ENCODE results near the gene CASP9.

Gene CASP9

DNA sequence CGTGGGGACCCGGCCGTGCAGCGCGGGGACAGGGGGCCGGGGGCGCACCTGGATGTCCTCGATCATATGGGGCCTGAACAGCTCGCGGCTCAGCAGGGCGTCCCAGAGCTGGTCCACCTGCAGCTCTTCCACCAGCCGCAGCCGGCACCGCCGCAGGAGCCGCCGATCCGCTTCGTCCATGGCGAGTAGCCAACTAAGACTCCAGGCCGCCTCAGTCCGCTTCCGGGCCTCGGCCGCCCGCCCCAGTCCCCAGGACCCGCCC lies at the start of gene CASP9:
TSS of gene CASP9 (minus strand) at position 195 of the 262 bp plus-strand sequence. CDS start at position 180, 15 bp downstream.
- CTCF ChIA-PET = no interaction called here
- TF ChIP-seq ZNF10 (tag by site-specific recombination; IDR thresholded peaks at IDR 0.05) = no peak
- TF ChIP-seq ZNF335 (tag by site-specific recombination; conservative IDR thresholded peaks at IDR 0.05) = peak; percentile 87
- no peak for TF ChIP-seq TRIM28 (IDR thresholded peaks at IDR 0.05; ENCODE audit: borderline replicate concordance, low read length)
- no peak for TF ChIP-seq ZNF596 (tag by site-specific recombination; IDR thresholded peaks at IDR 0.05)
- peak; percentile 83 for TF ChIP-seq ZIC2 (tag by site-specific recombination; IDR thresholded peaks at IDR 0.05)
- TF ChIP-seq ZSCAN30 (tag by site-specific recombination; IDR thresholded peaks at IDR 0.05) = no peak
- TF ChIP-seq SCRT2 (tag by site-specific recombination; IDR thresholded peaks at IDR 0.05) = peak; percentile 61
- TF ChIP-seq ZNF174 (tag by site-specific recombination; IDR thresholded peaks at IDR 0.05) = no peak
- no peak for TF ChIP-seq ZNF274 (IDR thresholded peaks at IDR 0.05; ENCODE audit: low read length)
- no peak for TF ChIP-seq ZNF274 (tag by site-specific recombination; IDR thresholded peaks at IDR 0.05; ENCODE audit: borderline replicate concordance)
- TF ChIP-seq ZNF48 (tag by site-specific recombination; IDR thresholded peaks at IDR 0.05) = no peak
- no peak for TF ChIP-seq ZNF311 (tag by site-specific recombination; IDR thresholded peaks at IDR 0.05; ENCODE audit: borderline replicate concordance)
- peak; percentile 25; the same call in 1 of the 2 replicates for TF ChIP-seq KLF9 (tag by site-specific recombination; IDR thresholded peaks at IDR 0.05; ENCODE audit: low read depth)
- no peak for TF ChIP-seq ZNF211 (tag by site-specific recombination; IDR thresholded peaks at IDR 0.05; ENCODE audit: low read depth)
- TF ChIP-seq, protein P1, sequence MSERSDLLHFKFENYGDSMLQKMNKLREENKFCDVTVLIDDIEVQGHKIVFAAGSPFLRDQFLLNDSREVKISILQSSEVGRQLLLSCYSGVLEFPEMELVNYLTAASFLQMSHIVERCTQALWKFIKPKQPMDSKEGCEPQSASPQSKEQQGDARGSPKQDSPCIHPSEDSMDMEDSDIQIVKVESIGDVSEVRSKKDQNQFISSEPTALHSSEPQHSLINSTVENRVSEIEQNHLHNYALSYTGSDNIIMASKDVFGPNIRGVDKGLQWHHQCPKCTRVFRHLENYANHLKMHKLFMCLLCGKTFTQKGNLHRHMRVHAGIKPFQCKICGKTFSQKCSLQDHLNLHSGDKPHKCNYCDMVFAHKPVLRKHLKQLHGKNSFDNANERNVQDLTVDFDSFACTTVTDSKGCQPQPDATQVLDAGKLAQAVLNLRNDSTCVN (tag by site-specific recombination; optimal IDR thresholded peaks at IDR 0.05) = peak; percentile 42
- TF ChIP-seq ZNF555 (tag by site-specific recombination; conservative IDR thresholded peaks at IDR 0.05) = no peak
- no peak for TF ChIP-seq ZNF544 (tag by site-specific recombination; IDR thresholded peaks at IDR 0.05)
- TF ChIP-seq ZNF221 (tag by site-specific recombination; IDR thresholded peaks at IDR 0.05; ENCODE audit: borderline replicate concordance) = no peak
- peak; percentile 14; the same call in 1 of the 2 replicates for TF ChIP-seq ZNF600 (tag by site-specific recombination; IDR thresholded peaks at IDR 0.05)
- TF ChIP-seq, protein P2, sequence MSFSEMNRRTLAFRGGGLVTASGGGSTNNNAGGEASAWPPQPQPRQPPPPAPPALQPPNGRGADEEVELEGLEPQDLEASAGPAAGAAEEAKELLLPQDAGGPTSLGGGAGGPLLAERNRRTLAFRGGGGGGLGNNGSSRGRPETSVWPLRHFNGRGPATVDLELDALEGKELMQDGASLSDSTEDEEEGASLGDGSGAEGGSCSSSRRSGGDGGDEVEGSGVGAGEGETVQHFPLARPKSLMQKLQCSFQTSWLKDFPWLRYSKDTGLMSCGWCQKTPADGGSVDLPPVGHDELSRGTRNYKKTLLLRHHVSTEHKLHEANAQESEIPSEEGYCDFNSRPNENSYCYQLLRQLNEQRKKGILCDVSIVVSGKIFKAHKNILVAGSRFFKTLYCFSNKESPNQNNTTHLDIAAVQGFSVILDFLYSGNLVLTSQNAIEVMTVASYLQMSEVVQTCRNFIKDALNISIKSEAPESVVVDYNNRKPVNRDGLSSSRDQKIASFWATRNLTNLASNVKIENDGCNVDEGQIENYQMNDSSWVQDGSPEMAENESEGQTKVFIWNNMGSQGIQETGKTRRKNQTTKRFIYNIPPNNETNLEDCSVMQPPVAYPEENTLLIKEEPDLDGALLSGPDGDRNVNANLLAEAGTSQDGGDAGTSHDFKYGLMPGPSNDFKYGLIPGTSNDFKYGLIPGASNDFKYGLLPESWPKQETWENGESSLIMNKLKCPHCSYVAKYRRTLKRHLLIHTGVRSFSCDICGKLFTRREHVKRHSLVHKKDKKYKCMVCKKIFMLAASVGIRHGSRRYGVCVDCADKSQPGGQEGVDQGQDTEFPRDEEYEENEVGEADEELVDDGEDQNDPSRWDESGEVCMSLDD (tag by site-specific recombination; IDR thresholded peaks at IDR 0.05) = no peak
- no peak for TF ChIP-seq ZBTB21 (tag by site-specific recombination; IDR thresholded peaks at IDR 0.05)
- TF ChIP-seq ZNF138 (tag by site-specific recombination; IDR thresholded peaks at IDR 0.05; ENCODE audit: borderline replicate concordance) = no peak
- TF ChIP-seq ZNF354C (tag by site-specific recombination; IDR thresholded peaks at IDR 0.05; ENCODE audit: borderline replicate concordance, low read depth) = no peak
- TF ChIP-seq, protein P3, sequence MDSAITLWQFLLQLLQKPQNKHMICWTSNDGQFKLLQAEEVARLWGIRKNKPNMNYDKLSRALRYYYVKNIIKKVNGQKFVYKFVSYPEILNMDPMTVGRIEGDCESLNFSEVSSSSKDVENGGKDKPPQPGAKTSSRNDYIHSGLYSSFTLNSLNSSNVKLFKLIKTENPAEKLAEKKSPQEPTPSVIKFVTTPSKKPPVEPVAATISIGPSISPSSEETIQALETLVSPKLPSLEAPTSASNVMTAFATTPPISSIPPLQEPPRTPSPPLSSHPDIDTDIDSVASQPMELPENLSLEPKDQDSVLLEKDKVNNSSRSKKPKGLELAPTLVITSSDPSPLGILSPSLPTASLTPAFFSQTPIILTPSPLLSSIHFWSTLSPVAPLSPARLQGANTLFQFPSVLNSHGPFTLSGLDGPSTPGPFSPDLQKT (IDR thresholded peaks at IDR 0.05; ENCODE audit: borderline replicate concordance, low read depth, low read length) = no peak
- peak; percentile 16 for TF ChIP-seq SP7 (tag by site-specific recombination; IDR thresholded peaks at IDR 0.05)
- TF ChIP-seq SP2 (tag by site-specific recombination; IDR thresholded peaks at IDR 0.05) = 0 out of 2 replicates have a peak, but pooled peaks have one; percentile 3
- peak; percentile 50 for TF ChIP-seq GLIS1 (tag by site-specific recombination; IDR thresholded peaks at IDR 0.05)
- TF ChIP-seq KLF16 (tag by site-specific recombination; IDR thresholded peaks at IDR 0.05) = 0 out of 2 replicates have a peak, but pooled peaks have one; percentile 40
- TF ChIP-seq ZNF830 (tag by site-specific recombination; IDR thresholded peaks at IDR 0.05; ENCODE audit: low read depth) = no peak
- no peak for TF ChIP-seq OVOL3 (tag by site-specific recombination; IDR thresholded peaks at IDR 0.05)
- TF ChIP-seq, protein P4, sequence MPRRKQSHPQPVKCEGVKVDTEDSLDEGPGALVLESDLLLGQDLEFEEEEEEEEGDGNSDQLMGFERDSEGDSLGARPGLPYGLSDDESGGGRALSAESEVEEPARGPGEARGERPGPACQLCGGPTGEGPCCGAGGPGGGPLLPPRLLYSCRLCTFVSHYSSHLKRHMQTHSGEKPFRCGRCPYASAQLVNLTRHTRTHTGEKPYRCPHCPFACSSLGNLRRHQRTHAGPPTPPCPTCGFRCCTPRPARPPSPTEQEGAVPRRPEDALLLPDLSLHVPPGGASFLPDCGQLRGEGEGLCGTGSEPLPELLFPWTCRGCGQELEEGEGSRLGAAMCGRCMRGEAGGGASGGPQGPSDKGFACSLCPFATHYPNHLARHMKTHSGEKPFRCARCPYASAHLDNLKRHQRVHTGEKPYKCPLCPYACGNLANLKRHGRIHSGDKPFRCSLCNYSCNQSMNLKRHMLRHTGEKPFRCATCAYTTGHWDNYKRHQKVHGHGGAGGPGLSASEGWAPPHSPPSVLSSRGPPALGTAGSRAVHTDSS (tag by site-specific recombination; IDR thresholded peaks at IDR 0.05) = no peak
- no peak for TF ChIP-seq ZNF529 (tag by site-specific recombination; IDR thresholded peaks at IDR 0.05; ENCODE audit: insufficient replicate concordance)
- TF ChIP-seq ZNF324 (tag by site-specific recombination; IDR thresholded peaks at IDR 0.05) = no peak
- no peak for TF ChIP-seq ZNF677 (tag by site-specific recombination; IDR thresholded peaks at IDR 0.05)
- no peak for TF ChIP-seq ZNF184 (tag by site-specific recombination; IDR thresholded peaks at IDR 0.05)
- TF ChIP-seq ZNF768 (tag by site-specific recombination; IDR thresholded peaks at IDR 0.05) = no peak

More for the DNA sequence above, at the start of gene CASP9:
- Histone ChIP-seq H3K4me3 (ENCODE audit: low read depth, low read length) (peak within 1 kb of the TSS; percentile 83), H3K4me1 (ENCODE audit: control insufficient read depth, insufficient read depth, low read length) (peaks cover 7% of the 10 kb centered on the region), H3K27ac (ENCODE audit: extremely low read depth, low read depth, low read length) (peak within 1 kb of the TSS; percentile 16; the same call in 1 of the 2 replicates), H3K36me3 (ENCODE audit: control insufficient read depth in 2 of 2, insufficient read depth in 1 of 2, low read length in 2 of 2) (peaks cover 0 to under 1% of the 10 kb centered on the region in 2 experiments; a peak in 1 of 3 replicates), H3K9me3 (ENCODE audit: control insufficient read depth, insufficient read depth, low read depth, low read length) (no peaks in the 10 kb centered on the region)
- POLR2A ChIA-PET = interaction anchor here (0.6 kb wide), 1 partner anchor 1916 kb away, joined by 3 read pairs; the partner anchor contains the start of gene RCC2
